CD4-positive, alpha-beta memory T cell (primary cell): ENCODE measurements around the gene MEIS2. TPM values are rescaled to one million over a fixed set of nuclear protein-coding genes. Genes with fewer than 3 reads are reported as not detected.

Source experiments
- CTCF ChIA-PET: fragments of 350-600 bp; sonication (Branson Sonifier 250); formaldehyde crosslinking; loops from one replicate; lab custom pipeline; 2021; ENCODE audit warnings: inconsistent platforms; ENCODE audit not compliant: partially characterized antibody; lab: Charles Lee
- POLR2A ChIA-PET: fragments of 350-600 bp; sonication (Branson Sonifier 250); formaldehyde crosslinking; loops from one replicate; lab custom pipeline; 2021; ENCODE audit not compliant: partially characterized antibody; lab: Charles Lee
- DNase-seq, 5 donors: peaks; one replicate each; pipeline versions ENCODE4 v3.0.0 to v3.0.0-alpha.2; 2020 to 2022; ENCODE audit warnings: mixed read lengths in 1 of 5
- H3K27ac ChIP-seq: one replicate; pipeline ENCODE4 v1.7.0; 2013; ENCODE audit warnings: low read depth, low read length
- H3K27me3 ChIP-seq: 2 replicates; pipeline ENCODE4 v1.7.0; 2013; ENCODE audit warnings: mild to moderate bottlenecking, low read length, moderate library complexity; ENCODE audit not compliant: insufficient read depth
- H3K36me3 ChIP-seq: 2 replicates; pipeline ENCODE4 v1.7.0; 2013; ENCODE audit warnings: mild to moderate bottlenecking, low read length, moderate library complexity; ENCODE audit not compliant: insufficient read depth
- H3K4me1 ChIP-seq: 2 replicates; pipeline ENCODE4 v1.7.0; 2013; ENCODE audit warnings: mild to moderate bottlenecking, low read length, moderate library complexity; ENCODE audit not compliant: insufficient read depth
- H3K4me3 ChIP-seq, 2 donors: one replicate each; pipeline ENCODE4 v1.7.0; 2013; ENCODE audit warnings: low read length in 2 of 2, mild to moderate bottlenecking in 1 of 2
- H3K9me3 ChIP-seq, 2 donors: one replicate each; pipeline ENCODE4 v1.7.0; 2013; ENCODE audit warnings: low read length in 2 of 2, control low read depth in 1 of 2; ENCODE audit not compliant: control insufficient read depth in 1 of 2
- H3K27ac Mint-ChIP-seq, 7 donors: one replicate each; pipeline ENCODE4 v1.8.0; 2020 to 2021; ENCODE audit warnings: mixed read lengths in 7 of 7, mild to moderate bottlenecking in 6 of 7, inconsistent platforms in 3 of 7, moderate library complexity in 3 of 7
- H3K27me3 Mint-ChIP-seq, 2 donors: one replicate each; pipeline ENCODE4 v1.8.0; 2020 to 2021; ENCODE audit warnings: mixed read lengths in 2 of 2
- H3K36me3 Mint-ChIP-seq, 2 donors: one replicate each; pipeline ENCODE4 v1.8.0; 2020 to 2021; ENCODE audit warnings: mixed read lengths in 2 of 2, inconsistent platforms in 1 of 2, mild to moderate bottlenecking in 1 of 2
- H3K4me1 Mint-ChIP-seq, 4 donors: one replicate each; pipeline ENCODE4 v1.8.0; 2020 to 2021; ENCODE audit warnings: mixed read lengths in 4 of 4, mild to moderate bottlenecking in 1 of 4
- H3K4me3 Mint-ChIP-seq, 8 donors: one replicate each; pipeline ENCODE4 v1.8.0; 2020 to 2021; ENCODE audit warnings: mixed read lengths in 8 of 8, mild to moderate bottlenecking in 7 of 8, moderate library complexity in 6 of 8, inconsistent platforms in 3 of 8
- H3K9me3 Mint-ChIP-seq, 8 donors: one replicate each; pipeline ENCODE4 v1.8.0; 2020 to 2021; ENCODE audit warnings: mixed read lengths in 8 of 8, mild to moderate bottlenecking in 5 of 8, inconsistent platforms in 3 of 8, moderate library complexity in 1 of 8
- intact Hi-C: fragments of 100-400 bp; cut with micrococcal nuclease; formaldehyde crosslinking; loops from one replicate; pipeline ENCODE4 v1.15.1; 2023
- polyA plus RNA-seq, 2 donors: library from polyadenylated mRNA; unstranded; fragments of 300-500 nt; fragmentation: Illumina TruSeq; gene quantifications; one replicate each; pipeline ENCODE4 v1.2.3, GENCODE V29; 2021
- total RNA-seq, 2 experiments: library from RNA; stranded (reverse); gene quantifications; one replicate each; pipeline ENCODE4 v1.2.3, GENCODE V29; 2021

The MEIS2 gene
- total and polyA plus RNA-seq, 4 experiments from 2014 or later: not detected

DNA sequence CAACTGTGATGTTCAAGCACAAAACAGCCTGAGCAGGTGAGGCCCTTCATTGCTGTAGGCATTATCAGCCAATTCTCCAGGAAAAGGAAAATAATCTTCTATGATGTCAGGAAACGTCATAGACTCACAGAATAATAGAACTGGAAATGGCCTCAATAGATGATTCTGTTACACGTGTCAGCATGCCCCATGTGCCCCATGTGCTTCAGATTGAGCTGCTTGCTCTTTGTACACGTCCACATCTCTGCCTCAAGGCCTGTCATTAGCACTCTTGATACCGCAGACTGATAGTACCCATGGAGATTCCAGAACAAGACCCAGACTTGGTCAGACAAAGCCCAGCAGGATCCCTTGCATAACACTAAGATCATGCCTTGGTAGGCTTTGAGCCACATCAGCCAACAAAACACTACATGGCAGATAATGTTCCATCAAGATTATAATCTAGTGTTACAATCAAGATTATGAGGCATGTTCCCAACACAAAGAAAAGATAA is 95.9 kb downstream of the MEIS2 start:
- Mint-ChIP-seq H3K27me3 (no peaks in the 10 kb centered on the region), H3K4me1 (no peaks in the 10 kb centered on the region), H3K9me3 (peaks cover 0 to 5% (median 0%) of the 10 kb centered on the region in 8 donors), H3K36me3 (no peaks in the 10 kb centered on the region), H3K4me3 (no peak overlapping the region), H3K27ac (no peak overlapping the region)
- ChIA-PET POLR2A (no interaction called here), CTCF (no interaction called here)
- intact Hi-C loops: no loop called here
- Histone ChIP-seq H3K9me3 (no peaks in the 10 kb centered on the region), H3K27me3 (no peaks in the 10 kb centered on the region), H3K4me3 (no peak overlapping the region), H3K27ac (no peak overlapping the region), H3K4me1 (no peaks in the 10 kb centered on the region), H3K36me3 (no peaks in the 10 kb centered on the region)
- no peak for DNase-seq

DNA sequence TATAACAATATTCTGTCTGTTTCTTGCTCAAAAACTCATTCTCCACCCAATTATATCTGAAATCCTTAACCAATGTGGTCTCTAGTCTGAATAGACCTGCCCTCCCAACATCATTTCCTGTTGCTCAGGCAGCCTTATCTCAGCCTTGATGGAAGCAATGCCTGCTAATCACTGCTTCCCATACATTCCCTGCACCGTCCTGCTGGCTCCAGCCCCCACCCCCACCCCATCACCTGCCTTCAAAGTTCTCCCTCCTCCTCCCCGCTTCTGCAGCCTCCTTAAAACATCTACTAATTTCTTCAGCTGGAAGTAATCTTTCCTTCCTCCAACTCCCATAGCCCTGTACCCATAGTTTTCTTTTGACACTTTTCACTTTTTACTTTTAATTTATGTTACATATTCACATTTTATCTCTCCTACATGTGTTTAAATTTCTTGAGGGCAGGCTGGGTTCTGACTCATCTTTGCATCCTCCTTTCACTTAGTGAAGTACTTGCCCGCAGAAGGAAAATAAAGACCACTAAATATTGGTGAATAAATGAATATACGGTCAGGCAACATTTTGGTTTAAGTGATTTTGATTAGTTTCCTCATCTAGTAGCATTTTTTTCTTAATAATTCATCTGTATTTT is 98.2 kb downstream of the MEIS2 start:
- Mint-ChIP-seq H3K27ac (no peak overlapping the region), H3K9me3 (peaks cover 0 to 5% (median 0%) of the 10 kb centered on the region in 8 donors), H3K4me1 (no peaks in the 10 kb centered on the region), H3K4me3 (no peak overlapping the region), H3K36me3 (no peaks in the 10 kb centered on the region), H3K27me3 (no peaks in the 10 kb centered on the region)
- Histone ChIP-seq H3K4me3 (no peak overlapping the region), H3K4me1 (no peaks in the 10 kb centered on the region), H3K27me3 (no peaks in the 10 kb centered on the region), H3K36me3 (no peaks in the 10 kb centered on the region), H3K9me3 (no peaks in the 10 kb centered on the region), H3K27ac (no peak overlapping the region)
- no peak for DNase-seq
- POLR2A ChIA-PET: no interaction called here
- intact Hi-C loops: no loop called here
- CTCF ChIA-PET: no interaction called here

DNA sequence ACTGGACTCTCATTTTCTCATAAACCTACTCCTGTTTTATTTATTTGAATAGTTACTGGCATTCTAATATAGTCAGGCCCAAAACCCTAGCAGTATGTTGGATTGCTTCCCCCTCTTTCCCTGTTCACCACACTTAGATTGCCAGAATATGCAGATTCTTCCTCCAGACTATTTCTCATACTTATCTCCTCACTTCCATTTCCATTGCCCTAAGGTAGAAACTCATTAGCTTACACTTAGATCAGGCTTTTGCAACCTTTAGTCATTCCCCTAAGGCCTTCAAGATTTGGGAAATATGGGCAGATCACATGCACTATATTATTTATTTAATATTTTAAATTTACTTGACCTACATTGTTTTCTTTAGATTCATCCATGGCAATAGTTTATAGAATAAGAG is 98.9 kb downstream of the MEIS2 start:
- DNase-seq: no peak
- H3K27me3 Mint-ChIP-seq: no peaks in the 10 kb centered on the region
- Histone ChIP-seq H3K36me3 (no peaks in the 10 kb centered on the region), H3K4me3 (no peak overlapping the region), H3K27me3 (no peaks in the 10 kb centered on the region), H3K4me1 (no peaks in the 10 kb centered on the region), H3K27ac (no peak overlapping the region), H3K9me3 (no peaks in the 10 kb centered on the region)
- H3K4me3 Mint-ChIP-seq: no peak overlapping the region
- ChIA-PET CTCF (no interaction called here), POLR2A (no interaction called here)
- H3K4me1 Mint-ChIP-seq: no peaks in the 10 kb centered on the region
- peaks cover 0 to 5% (median 0%) of the 10 kb centered on the region in 8 donors for H3K9me3 Mint-ChIP-seq
- intact Hi-C loops: no loop called here
- H3K36me3 Mint-ChIP-seq: no peaks in the 10 kb centered on the region
- no peak overlapping the region for H3K27ac Mint-ChIP-seq

DNA sequence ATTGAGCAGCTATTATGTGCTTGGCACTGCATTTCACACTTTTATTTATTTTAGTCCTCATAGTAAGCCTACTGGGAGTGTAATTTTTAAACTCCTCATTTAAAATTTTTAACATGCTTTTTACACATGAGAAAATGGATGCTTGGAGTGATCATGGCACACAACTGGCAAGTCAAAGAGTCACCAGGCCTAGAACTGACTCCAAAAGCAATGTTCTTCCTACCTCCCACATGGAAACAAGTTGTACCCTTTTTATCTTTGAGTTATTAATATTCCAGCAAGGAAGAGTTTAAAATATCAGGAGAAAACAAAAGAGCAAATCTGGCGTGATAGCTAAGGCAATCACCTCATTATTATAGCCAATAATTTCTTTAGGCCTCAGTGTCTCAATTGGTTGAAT is 100.6 kb downstream of the MEIS2 start:
- Mint-ChIP-seq H3K27me3 (no peaks in the 10 kb centered on the region), H3K27ac (no peak overlapping the region), H3K9me3 (peaks cover 0 to 5% (median 0%) of the 10 kb centered on the region in 8 donors), H3K4me3 (no peak overlapping the region), H3K36me3 (no peaks in the 10 kb centered on the region), H3K4me1 (no peaks in the 10 kb centered on the region)
- H3K36me3 ChIP-seq: no peaks in the 10 kb centered on the region
- no peaks in the 10 kb centered on the region for H3K4me1 ChIP-seq
- H3K4me3 ChIP-seq: no peak overlapping the region
- CTCF ChIA-PET: no interaction called here
- no peak overlapping the region for H3K27ac ChIP-seq
- H3K9me3 ChIP-seq: no peaks in the 10 kb centered on the region
- intact Hi-C loops: no loop called here
- DNase-seq: no peak
- POLR2A ChIA-PET: no interaction called here
- H3K27me3 ChIP-seq: no peaks in the 10 kb centered on the region

DNA sequence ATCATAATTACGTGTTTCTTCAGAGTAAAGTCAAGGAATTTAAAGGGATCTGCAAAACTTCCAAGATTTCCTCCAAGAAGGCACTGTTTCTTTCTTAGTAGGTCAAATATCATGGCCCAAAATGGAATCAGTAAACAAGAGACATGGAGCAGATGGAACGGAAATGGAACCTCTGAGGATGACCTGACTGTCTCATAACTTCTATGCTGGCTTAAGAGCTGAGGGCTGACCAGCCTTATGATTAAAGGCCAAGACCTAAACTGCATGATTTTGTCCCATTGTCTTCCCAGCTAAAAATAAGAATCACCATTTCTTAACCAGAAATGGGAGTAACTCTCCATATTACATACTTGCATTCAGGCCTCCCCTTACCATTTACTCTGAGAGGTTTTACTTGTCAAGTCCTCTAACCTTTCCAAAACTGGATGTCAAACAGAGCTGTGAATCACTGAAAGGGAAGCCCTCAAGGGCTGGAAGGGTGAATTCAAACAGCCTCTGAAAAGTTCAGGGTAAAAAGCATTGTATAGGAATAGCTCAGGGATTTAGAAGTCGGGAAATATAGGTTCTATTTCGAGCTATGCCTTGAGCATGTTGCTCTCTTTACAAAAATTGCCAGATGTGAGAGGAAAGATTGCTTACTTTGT is 103.7 kb downstream of the MEIS2 start:
- H3K4me3 ChIP-seq: no peak overlapping the region
- intact Hi-C loops: no loop called here
- H3K27me3 ChIP-seq: no peaks in the 10 kb centered on the region
- H3K27ac ChIP-seq: no peak overlapping the region
- no peaks in the 10 kb centered on the region for H3K36me3 Mint-ChIP-seq
- no peak overlapping the region for H3K27ac Mint-ChIP-seq
- ChIA-PET CTCF (no interaction called here), POLR2A (no interaction called here)
- no peaks in the 10 kb centered on the region for H3K9me3 ChIP-seq
- no peaks in the 10 kb centered on the region for H3K27me3 Mint-ChIP-seq
- DNase-seq: no peak
- H3K4me1 ChIP-seq: no peaks in the 10 kb centered on the region
- peaks cover 0 to 5% (median 0%) of the 10 kb centered on the region in 8 donors for H3K9me3 Mint-ChIP-seq
- no peak overlapping the region for H3K4me3 Mint-ChIP-seq
- no peaks in the 10 kb centered on the region for H3K36me3 ChIP-seq
- no peaks in the 10 kb centered on the region for H3K4me1 Mint-ChIP-seq

DNA sequence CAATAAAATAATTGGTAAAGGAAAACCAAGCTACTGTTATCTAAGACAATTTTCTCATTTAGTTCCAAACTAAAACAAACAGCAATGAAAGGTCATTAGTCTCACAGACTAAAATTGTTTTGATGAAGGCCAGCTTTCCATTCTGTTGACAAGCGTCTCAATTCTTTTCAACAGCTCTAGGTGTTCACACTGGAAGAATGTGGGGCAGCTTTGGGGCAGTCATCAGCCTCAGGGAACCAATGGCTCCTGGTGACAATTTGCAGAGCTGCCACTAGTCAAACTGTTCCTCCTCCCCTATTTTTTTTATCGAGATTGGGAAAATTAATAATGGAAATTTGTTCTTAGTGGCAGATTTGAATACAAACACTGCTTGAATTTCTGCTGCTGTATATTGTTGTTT is 104.2 kb downstream of the MEIS2 start:
- Histone ChIP-seq H3K9me3 (no peaks in the 10 kb centered on the region), H3K36me3 (no peaks in the 10 kb centered on the region), H3K4me3 (no peak overlapping the region), H3K27ac (no peak overlapping the region), H3K4me1 (no peaks in the 10 kb centered on the region), H3K27me3 (no peaks in the 10 kb centered on the region)
- DNase-seq: no peak
- Mint-ChIP-seq H3K27me3 (no peaks in the 10 kb centered on the region), H3K4me3 (no peak overlapping the region), H3K36me3 (no peaks in the 10 kb centered on the region), H3K9me3 (peaks cover 0 to 5% (median 0%) of the 10 kb centered on the region in 8 donors), H3K4me1 (no peaks in the 10 kb centered on the region), H3K27ac (no peak overlapping the region)
- intact Hi-C loops: no loop called here
- POLR2A ChIA-PET: no interaction called here
- CTCF ChIA-PET: no interaction called here

DNA sequence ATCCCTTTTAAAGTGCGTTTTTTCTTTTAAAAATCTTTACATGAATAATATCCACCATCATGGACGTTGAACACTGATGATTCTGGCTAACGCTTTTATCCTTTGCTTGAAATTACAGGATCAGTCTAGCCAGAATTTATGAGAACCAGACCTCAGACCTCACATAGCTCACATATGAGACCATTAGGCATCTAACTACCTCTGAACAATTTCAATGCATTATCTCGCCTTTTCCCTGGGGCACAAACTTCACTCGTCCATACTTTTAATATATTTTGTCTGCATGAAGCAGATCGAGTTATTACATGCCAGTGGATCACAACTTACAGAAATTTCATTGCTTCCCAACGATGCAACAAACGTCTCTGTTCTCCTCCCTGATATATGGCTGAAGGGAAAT is 105.6 kb downstream of the MEIS2 start:
- no peak overlapping the region for H3K4me3 Mint-ChIP-seq
- DNase-seq: no peak
- no peak overlapping the region for H3K4me3 ChIP-seq
- no peaks in the 10 kb centered on the region for H3K36me3 Mint-ChIP-seq
- no peaks in the 10 kb centered on the region for H3K27me3 Mint-ChIP-seq
- H3K9me3 ChIP-seq: no peaks in the 10 kb centered on the region
- intact Hi-C loops: no loop called here
- H3K27ac ChIP-seq: no peak overlapping the region
- ChIA-PET POLR2A (no interaction called here), CTCF (no interaction called here)
- H3K36me3 ChIP-seq: no peaks in the 10 kb centered on the region
- no peaks in the 10 kb centered on the region for H3K27me3 ChIP-seq
- peaks cover 0 to under 1% (median 0%) of the 10 kb centered on the region in 8 donors for H3K9me3 Mint-ChIP-seq
- no peak overlapping the region for H3K27ac Mint-ChIP-seq
- no peaks in the 10 kb centered on the region for H3K4me1 Mint-ChIP-seq
- H3K4me1 ChIP-seq: no peaks in the 10 kb centered on the region
